Astrocyte (in vitro differentiated cells and primary cell): ENCODE measurements around the gene SMTN. TPM values are rescaled to one million over a fixed set of nuclear protein-coding genes. Genes with fewer than 3 reads are reported as not detected.

ENCODE experiments used
- DNase-seq: peaks from one replicate; pipeline ENCODE4 v3.0.0-alpha.2; 2010; ENCODE audit warnings: low read depth
- FAIRE-seq: peaks from 2 replicates; lab custom pipeline; 2011; peaks lifted over from hg19 to GRCh38; lab: Jason Lieb, UNC
- H2AFZ ChIP-seq: 2 replicates; pipeline ENCODE4 v1.6.0; 2012; ENCODE audit warnings: low read depth, low read length, inconsistent platforms
- H3K27ac ChIP-seq: 2 replicates; pipeline ENCODE4 v1.5.1; 2011; ENCODE audit warnings: low read depth, low read length, inconsistent platforms
- H3K27me3 ChIP-seq: 2 replicates; pipeline ENCODE4 v1.6.0; 2011; ENCODE audit warnings: low read length, inconsistent platforms; ENCODE audit not compliant: insufficient read depth
- H3K36me3 ChIP-seq: 2 replicates; pipeline ENCODE4 v1.5.1; 2011; ENCODE audit warnings: low read length, inconsistent platforms; ENCODE audit not compliant: insufficient read depth
- H3K4me1 ChIP-seq: 2 replicates; pipeline ENCODE4 v1.5.1; 2011; ENCODE audit warnings: low read length, inconsistent platforms; ENCODE audit not compliant: insufficient read depth
- H3K4me2 ChIP-seq: 2 replicates; pipeline ENCODE4 v1.6.0; 2012; ENCODE audit warnings: low read length, inconsistent platforms
- H3K4me3 ChIP-seq: 2 replicates; pipeline ENCODE4 v1.5.1; 2011; ENCODE audit warnings: low read depth, mild to moderate bottlenecking, low read length, inconsistent platforms; ENCODE audit not compliant: insufficient read depth
- H3K79me2 ChIP-seq: 2 replicates; pipeline ENCODE4 v1.6.0; 2012; ENCODE audit warnings: mild to moderate bottlenecking, low read length, inconsistent platforms; ENCODE audit not compliant: insufficient read depth
- H3K9ac ChIP-seq: 2 replicates; pipeline ENCODE4 v1.6.0; 2012; ENCODE audit warnings: mild to moderate bottlenecking, low read length, inconsistent platforms
- H3K9me3 ChIP-seq: 2 replicates; pipeline ENCODE4 v1.5.1; 2012; ENCODE audit warnings: low read depth, mild to moderate bottlenecking, low read length, inconsistent platforms; ENCODE audit not compliant: insufficient read depth
- H4K20me1 ChIP-seq: 2 replicates; pipeline ENCODE4 v1.6.0; 2012; ENCODE audit warnings: low read length, inconsistent platforms; ENCODE audit not compliant: insufficient read depth
- H3K27ac Mint-ChIP-seq: one replicate; pipeline ENCODE4 v1.8.0; 2021; ENCODE audit warnings: mild to moderate bottlenecking, mixed read lengths; ENCODE audit not compliant: unreplicated experiment
- H3K27me3 Mint-ChIP-seq: one replicate; pipeline ENCODE4 v1.8.0; 2021; ENCODE audit warnings: low read depth, mixed read lengths; ENCODE audit not compliant: unreplicated experiment
- H3K36me3 Mint-ChIP-seq: one replicate; pipeline ENCODE4 v1.8.0; 2021; ENCODE audit warnings: low read depth, mixed read lengths; ENCODE audit not compliant: unreplicated experiment
- H3K4me1 Mint-ChIP-seq: one replicate; pipeline ENCODE4 v1.8.0; 2021; ENCODE audit warnings: low read depth, mixed read lengths; ENCODE audit not compliant: unreplicated experiment
- H3K4me3 Mint-ChIP-seq: one replicate; pipeline ENCODE4 v1.8.0; 2021; ENCODE audit warnings: mild to moderate bottlenecking, moderate library complexity, mixed read lengths; ENCODE audit not compliant: unreplicated experiment
- H3K9me3 Mint-ChIP-seq: one replicate; pipeline ENCODE4 v1.8.0; 2021; ENCODE audit warnings: mild to moderate bottlenecking, mixed read lengths; ENCODE audit not compliant: unreplicated experiment
- CTCF ChIP-seq: IDR thresholded peaks from 2 replicates; pipeline ENCODE4 v1.5.1; 2011; ENCODE audit warnings: low read depth, mild to moderate bottlenecking, inconsistent platforms, low read length, moderate library complexity; ENCODE audit not compliant: insufficient read depth
- EZH2 ChIP-seq: IDR thresholded peaks from 2 replicates; pipeline ENCODE4 v1.6.1; 2012; ENCODE audit warnings: mild to moderate bottlenecking, low read length, inconsistent platforms; ENCODE audit not compliant: insufficient read depth
- total RNA-seq: library from RNA; stranded (reverse); gene quantifications from 2 replicates; pipeline ENCODE4 v1.2.1, GENCODE V29; 2021

SMTN gene
- total RNA-seq, 1 donor from 2014 or later, result 98.9 TPM

DNA sequence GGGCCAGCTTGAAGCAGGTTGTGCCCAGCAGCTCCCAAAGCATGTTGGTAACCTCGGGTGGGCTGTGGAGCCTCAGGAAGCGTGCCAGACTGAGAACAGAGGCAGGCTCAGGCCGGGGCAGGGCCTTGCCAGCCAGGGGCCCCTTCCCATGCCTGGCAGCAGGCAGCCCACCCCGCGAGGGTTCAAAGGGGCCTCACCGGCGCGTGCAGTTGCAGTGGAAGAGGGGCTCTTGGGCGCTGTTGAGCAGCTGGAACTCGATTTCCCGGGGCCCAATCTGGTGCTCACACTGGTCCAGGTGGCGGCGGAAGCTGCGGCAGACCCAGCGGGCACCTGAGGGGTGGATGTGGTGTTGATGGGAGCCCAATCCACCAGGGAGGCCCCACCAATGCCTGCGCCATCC lies 55.6 kb downstream of the SMTN start:
- peaks cover 38% of the 10 kb centered on the region for H3K27me3 Mint-ChIP-seq
- H2AFZ ChIP-seq, result no peak overlapping the region
- no peak overlapping the region for H3K27ac ChIP-seq
- no peak for TF ChIP-seq EZH2
- no peak for TF ChIP-seq CTCF
- H3K4me2 ChIP-seq, result no peak overlapping the region
- H3K27ac Mint-ChIP-seq, result no peak overlapping the region
- H3K79me2 ChIP-seq, result no peaks in the 10 kb centered on the region
- H3K4me3 ChIP-seq, result no peak overlapping the region
- no peak overlapping the region for H3K4me3 Mint-ChIP-seq
- FAIRE-seq, result no peak
- no peak for DNase-seq
- H3K4me1 Mint-ChIP-seq, result no peaks in the 10 kb centered on the region
- H3K9me3 Mint-ChIP-seq, result no peaks in the 10 kb centered on the region
- peaks cover 7% of the 10 kb centered on the region for H3K27me3 ChIP-seq
- no peaks in the 10 kb centered on the region for H3K36me3 ChIP-seq
- H3K9me3 ChIP-seq, result no peaks in the 10 kb centered on the region
- no peaks in the 10 kb centered on the region for H4K20me1 ChIP-seq
- no peak overlapping the region for H3K9ac ChIP-seq
- H3K4me1 ChIP-seq, result peaks cover 3% of the 10 kb centered on the region
- H3K36me3 Mint-ChIP-seq, result peaks cover 6% of the 10 kb centered on the region

DNA sequence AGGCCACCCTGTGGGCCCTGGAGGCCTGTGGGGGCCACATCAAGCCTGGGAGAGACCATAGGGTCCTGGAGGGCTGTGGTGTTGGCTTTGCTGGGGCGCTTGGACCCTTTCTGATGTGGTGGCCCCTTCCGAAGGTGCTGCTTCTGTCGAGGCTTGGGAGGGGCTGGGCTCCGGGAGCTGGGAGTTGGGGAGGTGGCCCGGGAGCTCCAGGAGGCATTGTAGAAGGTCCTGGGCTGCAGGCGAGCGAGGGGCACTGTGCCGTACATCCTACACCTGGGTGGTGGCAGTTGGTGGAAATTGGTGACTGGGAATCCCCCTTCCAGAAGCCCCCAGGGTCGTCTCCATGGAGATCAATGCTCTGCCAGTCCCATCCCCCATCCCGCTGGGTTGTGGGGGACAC lies 56.6 kb downstream of the SMTN start:
- Mint-ChIP-seq H3K4me1 (no peaks in the 10 kb centered on the region), H3K9me3 (peaks cover 1% of the 10 kb centered on the region), H3K4me3 (no peak overlapping the region), H3K36me3 (peaks cover 3% of the 10 kb centered on the region), H3K27ac (no peak overlapping the region), H3K27me3 (peaks cover 43% of the 10 kb centered on the region)
- Histone ChIP-seq H3K4me3 (no peak overlapping the region), H3K27me3 (peaks cover 7% of the 10 kb centered on the region), H3K36me3 (no peaks in the 10 kb centered on the region), H2AFZ (no peak overlapping the region), H3K9me3 (no peaks in the 10 kb centered on the region), H3K27ac (no peak overlapping the region), H4K20me1 (no peaks in the 10 kb centered on the region), H3K79me2 (no peaks in the 10 kb centered on the region), H3K4me1 (peaks cover 3% of the 10 kb centered on the region), H3K4me2 (no peak overlapping the region), H3K9ac (no peak overlapping the region)
- no peak for TF ChIP-seq EZH2
- TF ChIP-seq CTCF, result no peak
- no peak for DNase-seq
- FAIRE-seq, result no peak

GRCh38 chr22:31138126-31138525 lies 57.0 kb downstream of the SMTN start:
- peaks cover 7% of the 10 kb centered on the region for H3K27me3 ChIP-seq
- H3K4me3 ChIP-seq, result no peak overlapping the region
- H3K9me3 ChIP-seq, result no peaks in the 10 kb centered on the region
- no peak overlapping the region for H3K4me2 ChIP-seq
- no peaks in the 10 kb centered on the region for H4K20me1 ChIP-seq
- TF ChIP-seq CTCF, result no peak
- no peak for TF ChIP-seq EZH2
- no peak overlapping the region for H3K27ac ChIP-seq
- FAIRE-seq, result no peak
- H3K4me1 ChIP-seq, result peaks cover 3% of the 10 kb centered on the region
- no peak overlapping the region for H2AFZ ChIP-seq
- no peak for DNase-seq
- no peak overlapping the region for H3K9ac ChIP-seq
- Mint-ChIP-seq H3K27ac (no peak overlapping the region), H3K27me3 (peaks cover 44% of the 10 kb centered on the region), H3K36me3 (no peaks in the 10 kb centered on the region), H3K9me3 (peaks cover 1% of the 10 kb centered on the region), H3K4me3 (no peak overlapping the region), H3K4me1 (no peaks in the 10 kb centered on the region)
- no peaks in the 10 kb centered on the region for H3K36me3 ChIP-seq
- H3K79me2 ChIP-seq, result no peaks in the 10 kb centered on the region
